ENCODE data around the gene SLC34A3.

Gene SLC34A3

DNA sequence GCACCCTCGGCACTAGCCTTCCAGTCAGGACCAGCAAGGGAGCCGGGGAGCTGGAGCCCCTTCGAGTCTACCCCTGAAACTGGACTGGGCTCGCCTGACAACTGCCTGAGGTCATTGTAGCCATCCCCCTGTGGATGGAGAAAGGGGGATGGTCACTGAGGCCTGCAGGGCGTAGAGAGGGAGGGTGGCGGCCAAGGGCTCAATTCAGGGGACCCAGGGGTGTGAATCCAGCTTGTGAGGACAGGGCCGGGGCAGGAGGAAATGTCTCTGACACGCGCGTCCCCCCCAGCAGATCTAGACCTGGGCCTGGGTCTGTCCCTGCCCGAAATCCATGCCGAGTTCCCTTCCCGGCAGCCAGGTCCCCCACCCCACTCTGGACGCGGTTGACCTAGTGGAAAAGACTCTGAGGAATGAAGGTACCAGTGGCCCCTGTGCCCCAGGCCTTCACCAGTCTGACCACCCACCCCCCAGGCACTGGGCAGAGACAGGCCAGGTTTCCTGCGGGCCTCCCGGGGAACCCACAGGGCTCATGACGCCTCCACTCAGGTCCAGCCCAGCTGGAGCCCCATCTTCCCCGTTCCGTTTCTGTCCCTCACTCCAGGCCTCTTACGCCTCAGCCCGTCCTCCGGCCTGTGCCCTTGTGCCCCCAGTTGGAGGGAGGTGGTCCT lies 805 bp downstream of the SLC34A3 start:
- TF ChIP-seq, protein P1, sequence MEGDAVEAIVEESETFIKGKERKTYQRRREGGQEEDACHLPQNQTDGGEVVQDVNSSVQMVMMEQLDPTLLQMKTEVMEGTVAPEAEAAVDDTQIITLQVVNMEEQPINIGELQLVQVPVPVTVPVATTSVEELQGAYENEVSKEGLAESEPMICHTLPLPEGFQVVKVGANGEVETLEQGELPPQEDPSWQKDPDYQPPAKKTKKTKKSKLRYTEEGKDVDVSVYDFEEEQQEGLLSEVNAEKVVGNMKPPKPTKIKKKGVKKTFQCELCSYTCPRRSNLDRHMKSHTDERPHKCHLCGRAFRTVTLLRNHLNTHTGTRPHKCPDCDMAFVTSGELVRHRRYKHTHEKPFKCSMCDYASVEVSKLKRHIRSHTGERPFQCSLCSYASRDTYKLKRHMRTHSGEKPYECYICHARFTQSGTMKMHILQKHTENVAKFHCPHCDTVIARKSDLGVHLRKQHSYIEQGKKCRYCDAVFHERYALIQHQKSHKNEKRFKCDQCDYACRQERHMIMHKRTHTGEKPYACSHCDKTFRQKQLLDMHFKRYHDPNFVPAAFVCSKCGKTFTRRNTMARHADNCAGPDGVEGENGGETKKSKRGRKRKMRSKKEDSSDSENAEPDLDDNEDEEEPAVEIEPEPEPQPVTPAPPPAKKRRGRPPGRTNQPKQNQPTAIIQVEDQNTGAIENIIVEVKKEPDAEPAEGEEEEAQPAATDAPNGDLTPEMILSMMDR (IDR thresholded peaks at IDR 0.05; ENCODE audit: low read depth, low read length, missing control alignments) = no peak
- no peak overlapping the region for H3K4me3 ChIP-seq (ENCODE audit: low read depth, low read length)
- no peak for DNase-seq (ENCODE audit: low read depth)

DNA sequence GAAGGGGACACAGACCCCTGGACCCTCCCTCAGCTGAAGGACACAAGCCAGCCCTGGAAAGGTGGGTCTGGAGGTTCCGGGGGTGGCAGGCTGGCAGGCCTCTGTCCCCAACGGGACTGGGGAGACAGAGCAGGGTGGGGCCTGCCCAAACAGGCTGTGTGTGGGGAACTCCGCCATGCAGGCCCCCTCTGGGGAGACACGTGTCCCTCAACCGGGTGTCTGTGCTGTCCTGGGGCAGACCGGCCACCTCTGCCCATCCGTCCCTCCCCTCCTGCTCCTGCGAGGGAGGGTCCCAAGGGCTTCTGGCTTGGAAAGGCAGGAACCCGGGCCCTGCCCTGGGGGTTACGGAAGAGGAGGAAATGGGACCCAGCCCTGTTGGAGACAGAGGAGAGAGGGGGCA lies 1.4 kb downstream of the SLC34A3 start:
- no peak for DNase-seq (ENCODE audit: low read depth)
- TF ChIP-seq, protein P1 (IDR thresholded peaks at IDR 0.05; ENCODE audit: low read depth, low read length, missing control alignments) = no peak
- no peak overlapping the region for H3K4me3 ChIP-seq (ENCODE audit: low read depth, low read length)

DNA sequence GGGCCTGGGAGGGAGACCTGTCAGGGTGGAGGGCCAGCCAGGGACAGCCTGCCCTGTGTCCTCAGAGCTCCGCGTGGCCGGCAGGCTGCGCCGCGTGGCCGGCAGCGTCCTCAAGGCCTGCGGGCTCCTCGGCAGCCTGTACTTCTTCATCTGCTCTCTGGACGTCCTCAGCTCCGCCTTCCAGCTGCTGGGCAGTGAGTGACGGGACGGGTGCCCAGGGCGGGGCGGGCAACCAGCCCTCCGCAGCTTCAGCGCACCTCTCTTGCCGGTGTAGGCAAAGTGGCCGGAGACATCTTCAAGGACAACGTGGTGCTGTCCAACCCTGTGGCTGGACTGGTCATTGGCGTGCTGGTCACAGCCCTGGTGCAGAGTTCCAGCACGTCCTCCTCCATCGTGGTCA lies 1.8 kb downstream of the SLC34A3 start:
- no peak for DNase-seq (ENCODE audit: low read depth)
- TF ChIP-seq, protein P1 (IDR thresholded peaks at IDR 0.05; ENCODE audit: low read depth, low read length, missing control alignments) = no peak

DNA sequence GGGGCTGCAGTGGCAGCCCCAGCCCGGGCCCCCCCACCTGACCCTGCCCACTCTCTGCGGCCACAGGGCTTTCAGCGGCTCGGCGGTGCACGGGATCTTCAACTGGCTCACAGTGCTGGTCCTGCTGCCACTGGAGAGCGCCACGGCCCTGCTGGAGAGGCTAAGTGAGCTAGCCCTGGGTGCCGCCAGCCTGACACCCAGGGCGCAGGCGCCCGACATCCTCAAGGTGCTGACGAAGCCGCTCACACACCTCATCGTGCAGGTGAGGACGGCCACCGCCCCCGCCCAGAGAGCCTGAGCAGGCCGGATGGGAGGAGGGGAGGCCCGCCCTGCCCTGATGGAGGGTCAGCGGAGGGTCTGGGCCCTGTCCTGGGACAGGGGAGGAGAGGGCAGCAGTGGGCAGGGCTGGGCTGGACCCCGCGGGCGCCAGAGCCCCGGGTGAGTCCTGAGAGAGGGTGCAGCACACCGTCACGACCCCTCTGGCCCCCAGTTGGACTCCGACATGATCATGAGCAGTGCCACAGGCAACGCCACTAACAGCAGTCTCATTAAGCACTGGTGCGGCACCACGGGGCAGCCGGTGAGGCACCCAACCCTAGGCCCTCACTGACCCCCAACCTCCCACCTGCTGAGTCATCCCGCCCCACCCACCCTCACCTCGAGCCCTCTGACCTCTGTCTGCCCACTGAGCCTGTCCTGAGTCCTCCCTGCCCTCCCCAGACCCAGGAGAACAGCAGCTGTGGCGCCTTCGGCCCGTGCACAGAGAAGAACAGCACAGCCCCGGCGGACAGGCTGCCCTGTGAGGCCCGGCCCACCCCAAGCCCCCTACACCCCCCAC lies 2.7 kb downstream of the SLC34A3 start:
- no peak for DNase-seq (ENCODE audit: low read depth)
- TF ChIP-seq, protein P1 (IDR thresholded peaks at IDR 0.05; ENCODE audit: low read depth, low read length, missing control alignments) = no peak
- H3K4me3 ChIP-seq (ENCODE audit: low read depth, low read length) = no peak overlapping the region

More for the DNA sequence above, 1.8 kb downstream of the SLC34A3 start:
- H3K4me3 ChIP-seq (ENCODE audit: low read depth, low read length) = no peak overlapping the region

DNA sequence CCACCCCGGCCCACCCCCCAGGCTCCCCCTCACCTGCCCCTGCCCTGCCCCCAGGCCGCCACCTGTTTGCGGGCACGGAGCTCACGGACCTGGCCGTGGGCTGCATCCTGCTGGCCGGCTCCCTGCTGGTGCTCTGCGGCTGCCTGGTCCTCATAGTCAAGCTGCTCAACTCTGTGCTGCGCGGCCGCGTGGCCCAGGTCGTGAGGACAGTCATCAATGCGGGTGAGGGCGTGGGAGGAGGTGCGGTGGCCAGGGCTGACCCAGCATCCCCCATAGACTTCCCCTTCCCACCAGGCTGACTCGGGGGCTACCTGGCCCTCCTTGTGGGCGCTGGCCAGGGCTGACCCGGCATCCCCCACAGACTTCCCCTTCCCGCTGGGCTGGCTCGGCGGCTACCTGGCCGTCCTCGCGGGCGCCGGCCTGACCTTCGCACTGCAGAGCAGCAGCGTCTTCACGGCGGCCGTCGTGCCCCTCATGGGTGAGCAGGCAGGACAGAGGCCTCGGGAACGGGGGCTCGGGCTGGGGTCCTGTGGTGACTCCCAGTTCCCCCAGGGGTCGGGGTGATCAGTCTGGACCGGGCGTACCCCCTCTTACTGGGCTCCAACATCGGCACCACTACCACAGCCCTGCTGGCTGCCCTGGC lies 3.5 kb downstream of the SLC34A3 start:
- no peak overlapping the region for H3K4me3 ChIP-seq (ENCODE audit: low read depth, low read length)
- TF ChIP-seq, protein P1 (IDR thresholded peaks at IDR 0.05; ENCODE audit: low read depth, low read length, missing control alignments) = no peak
- DNase-seq (ENCODE audit: low read depth) = no peak

DNA sequence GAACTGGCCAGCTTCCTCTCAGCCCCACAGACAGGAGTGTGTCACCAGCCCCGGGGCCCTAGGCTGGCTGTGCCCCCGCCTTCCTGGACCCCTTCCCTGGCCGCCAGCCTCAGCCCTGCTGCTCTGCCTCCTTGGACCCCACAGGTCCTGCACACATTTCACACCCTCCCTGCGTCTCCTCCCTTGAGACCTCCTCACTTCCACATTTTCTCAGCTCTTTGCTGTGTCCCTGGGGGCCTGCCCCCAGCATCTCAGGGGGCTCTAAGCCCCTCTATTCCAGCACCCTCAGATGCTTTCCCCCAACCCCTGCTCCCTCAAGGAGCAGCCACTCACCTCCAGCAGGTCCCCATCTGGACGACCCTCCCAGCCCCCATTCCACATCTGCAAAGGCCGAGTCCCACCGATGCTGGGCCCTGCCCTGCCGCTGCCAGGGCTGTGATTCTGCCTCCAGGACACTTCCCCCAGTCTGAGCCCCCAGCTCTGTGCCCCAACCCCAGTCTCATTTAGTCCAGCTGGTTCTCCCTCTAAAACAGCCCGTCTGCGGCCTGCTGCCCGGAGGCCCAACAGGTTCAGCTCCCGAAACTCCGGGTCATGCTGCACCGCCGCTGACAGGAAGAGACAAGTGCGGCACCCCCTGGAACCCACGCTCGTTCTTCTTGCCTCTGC lies 4.2 kb downstream of the SLC34A3 start:
- TF ChIP-seq, protein P1 (IDR thresholded peaks at IDR 0.05; ENCODE audit: low read depth, low read length, missing control alignments) = no peak
- no peak overlapping the region for H3K4me3 ChIP-seq (ENCODE audit: low read depth, low read length)
- no peak for DNase-seq (ENCODE audit: low read depth)

Data from GM12864 (cell line).